A549 (cell line): ENCODE results near the gene NMB. TPM values are rescaled to one million over a fixed set of nuclear protein-coding genes. Genes with fewer than 3 reads are reported as not detected.

Experiments used
- ATAC-seq, 2 experiments: fragments of 200-7000 bp in 1 of 2; fragments of >200 bp in 1 of 2; cut with Nextera tagmentation in 1 of 2; cut with Tn5 transposase in 1 of 2; 3 replicates each; pipeline versions ENCODE4 v1.8.0 to v1.9.1; 2018 to 2020; ENCODE audit warnings: mild to moderate bottlenecking in 1 of 2, moderate library complexity in 1 of 2
- CTCF ChIA-PET: fragments of 300-600 bp; sonication (Branson Sonifier 250); formaldehyde crosslinking; extraction: SDS; loops from one replicate; lab custom pipeline; 2021; ENCODE audit warnings: antibody characterized with exemption, inconsistent platforms; lab: Yijun Ruan, JAX
- POLR2A ChIA-PET: fragments of 350-600 bp; formaldehyde crosslinking; extraction: SDS; loops from one replicate; lab custom pipeline; 2021; ENCODE audit warnings: antibody characterized with exemption, inconsistent platforms; lab: Yijun Ruan, JAX
- DNase-seq, 2 experiments: peaks; one replicate each; pipeline versions ENCODE4 v3.0.0 to v3.0.0-alpha.2; 2011 to 2016; ENCODE audit warnings: low read depth in 1 of 2, low spot score in 1 of 2
- FAIRE-seq: peaks from 2 replicates; lab custom pipeline; 2011; peaks lifted over from hg19 to GRCh38; lab: Jason Lieb, UNC
- H3K27ac ChIP-seq, 2 experiments: fragments of >200 bp; sonication (Bioruptor Twin); formaldehyde crosslinking; 3 replicates each; pipeline ENCODE4 v1.5.1; 2016 to 2017
- H3K4me1 ChIP-seq: fragments of >200 bp; sonication (Bioruptor Twin); formaldehyde crosslinking; 3 replicates; pipeline ENCODE4 v1.6.1; 2016
- H3K4me2 ChIP-seq: fragments of >200 bp; sonication (Bioruptor Twin); formaldehyde crosslinking; 3 replicates; pipeline ENCODE4 v1.6.1; 2016
- H3K4me3 ChIP-seq: fragments of >200 bp; sonication (Bioruptor Twin); formaldehyde crosslinking; 3 replicates; pipeline ENCODE4 v1.5.1; 2016
- H3K9me3 ChIP-seq: fragments of >200 bp; sonication (Bioruptor Twin); formaldehyde crosslinking; 3 replicates; pipeline ENCODE4 v1.6.1; 2016
- BHLHE40 ChIP-seq: IDR thresholded peaks from 2 replicates; pipeline ENCODE4 v1.6.1; 2012; ENCODE audit warnings: low read depth, low read length, inconsistent platforms
- CBX8 ChIP-seq: fragments of 200-600 bp; sonication (generic); IDR thresholded peaks from 2 replicates; pipeline ENCODE4 v1.6.1; 2016
- CHD2 ChIP-seq: fragments of 150-350 bp; IDR thresholded peaks from 2 replicates; pipeline ENCODE4 v1.6.1; 2014; ENCODE audit warnings: low read length; ENCODE audit not compliant: partially characterized antibody
- ESRRA ChIP-seq: fragments of 150-350 bp; IDR thresholded peaks from 2 replicates; pipeline ENCODE4 v1.6.1; 2014; ENCODE audit warnings: mild to moderate bottlenecking, low read length, borderline replicate concordance
- FOSB ChIP-seq: fragments of 250-450 bp; sonication (Bioruptor Pico); IDR thresholded peaks from 2 replicates; pipeline ENCODE4 v1.5.0; 2020; ENCODE audit warnings: mild to moderate bottlenecking, moderate library complexity
- GATA3 ChIP-seq: IDR thresholded peaks from 2 replicates; pipeline ENCODE4 v1.6.1; 2012; ENCODE audit warnings: borderline replicate concordance
- HDAC2 ChIP-seq: fragments of 200-600 bp; sonication (generic); IDR thresholded peaks from 2 replicates; pipeline ENCODE4 v1.6.1; 2016
- HOXB5 ChIP-seq: fragments of 250-450 bp; sonication (Bioruptor Pico); IDR thresholded peaks from 2 replicates; pipeline ENCODE4 v1.5.0; 2020; ENCODE audit warnings: mild to moderate bottlenecking, moderate library complexity
- JUN ChIP-seq, 2 experiments: fragments of >200 bp; sonication (Bioruptor Twin); formaldehyde crosslinking; IDR thresholded peaks; 2 replicates in 1 of 2; 3 replicates in 1 of 2; pipeline ENCODE4 v1.6.1; 2016 to 2017
- NR3C1 ChIP-seq: fragments of >200 bp; sonication (Bioruptor Twin); formaldehyde crosslinking; IDR thresholded peaks from 3 replicates; pipeline ENCODE4 v1.6.1; 2017
- POLR2A ChIP-seq: IDR thresholded peaks from 2 replicates; pipeline ENCODE4 v1.6.1; 2012; ENCODE audit warnings: mild to moderate bottlenecking, low read length
- RAD21 ChIP-seq, 2 experiments: fragments of >200 bp in 1 of 2; sonication (Bioruptor Twin) in 1 of 2; formaldehyde crosslinking in 1 of 2; IDR thresholded peaks in 1 of 2; conservative IDR thresholded peaks in 1 of 2; 2 replicates in 1 of 2; 3 replicates in 1 of 2; pipeline ENCODE4 v1.6.1; 2012 to 2018; ENCODE audit warnings: inconsistent platforms in 1 of 2
- RFX5 ChIP-seq: fragments of 450-650 bp; IDR thresholded peaks from 2 replicates; pipeline ENCODE4 v1.7.1; 2014; ENCODE audit warnings: antibody characterized with exemption, mild to moderate bottlenecking, moderate library complexity
- WGBS: methylation state at CpG from one replicate; pipeline ENCODE4 v1.1.6; 2017; ENCODE audit errors: missing lambda C conversion rate; 5-methylcytosine and 5-hydroxymethylcytosine counted together
- polyA plus RNA-seq, 4 experiments: library from polyadenylated mRNA; depleted of rRNA in 3 of 4; stranded (reverse); fragments of >200 nt; fragmentation: RNase III in 1 of 4; extraction: RNeasy Plus Mini Kit Qiagen cat#74134 plus additional on column Dnase treatment in 1 of 4; gene quantifications; 2 replicates in 3 of 4; 3 replicates in 1 of 4; pipeline ENCODE4 v1.2.3, GENCODE V29; 2011 to 2017
- TF ChIP-seq, protein P1 (sequence below): fragments of >200 bp; sonication (Bioruptor Twin); formaldehyde crosslinking; IDR thresholded peaks from 2 replicates; pipeline ENCODE4 v1.6.1; 2016
- TF ChIP-seq, protein P2 (sequence below): fragments of 150-350 bp; IDR thresholded peaks from 2 replicates; pipeline ENCODE4 v1.6.1; 2014; ENCODE audit warnings: low read depth, mild to moderate bottlenecking, low read length

The NMB gene
- polyA plus RNA-seq, 2 of the 4 experiments (the other 2 are of a cell fraction), result 10.1 to 18.5 TPM

DNA sequence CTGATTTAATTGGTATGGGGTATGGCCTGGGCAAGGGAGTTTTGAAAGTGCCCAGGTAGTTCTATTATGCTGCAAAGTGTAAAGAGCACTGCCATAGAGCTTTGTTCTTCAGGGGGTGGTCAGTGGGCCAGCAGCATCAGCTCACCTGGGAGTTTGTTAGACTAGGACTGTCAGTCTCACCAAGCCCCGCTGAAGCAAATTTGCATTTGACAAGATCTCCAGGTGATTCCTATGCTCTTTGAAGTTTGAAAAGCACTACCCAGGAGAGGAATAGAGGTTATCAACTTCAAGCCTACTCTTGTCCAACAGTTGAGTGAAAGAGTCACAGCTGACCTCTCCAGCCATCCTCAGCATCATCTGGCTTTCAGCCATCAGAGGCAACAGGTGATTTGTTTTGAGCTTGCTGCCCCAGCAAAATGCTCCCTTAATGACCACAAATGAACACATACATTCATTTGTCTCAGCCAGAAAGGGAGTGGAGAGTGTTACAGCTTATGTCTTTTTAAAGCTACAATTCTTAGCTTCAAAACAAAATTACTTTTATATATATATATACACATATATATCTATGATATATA, 49.2 kb downstream of the NMB start:
- Histone ChIP-seq H3K4me1 (peaks cover 29% of the 10 kb centered on the region), H3K27ac (no peak overlapping the region), H3K4me2 (no peak overlapping the region), H3K4me3 (no peak overlapping the region), H3K9me3 (no peaks in the 10 kb centered on the region)
- ATAC-seq, result no peak
- FAIRE-seq, result no peak
- POLR2A ChIA-PET, result interaction anchor here (0.6 kb wide), 1 partner anchor 23 kb away, joined by 5 read pairs; no protein-coding TSS in a partner anchor
- TF ChIP-seq FOSB (no peak), JUN (IDR thresholded peaks at IDR 0.05) (no peak)
- TF ChIP-seq, protein P1, sequence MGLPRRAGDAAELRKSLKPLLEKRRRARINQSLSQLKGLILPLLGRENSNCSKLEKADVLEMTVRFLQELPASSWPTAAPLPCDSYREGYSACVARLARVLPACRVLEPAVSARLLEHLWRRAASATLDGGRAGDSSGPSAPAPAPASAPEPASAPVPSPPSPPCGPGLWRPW, result no peak
- TF ChIP-seq, protein P2, sequence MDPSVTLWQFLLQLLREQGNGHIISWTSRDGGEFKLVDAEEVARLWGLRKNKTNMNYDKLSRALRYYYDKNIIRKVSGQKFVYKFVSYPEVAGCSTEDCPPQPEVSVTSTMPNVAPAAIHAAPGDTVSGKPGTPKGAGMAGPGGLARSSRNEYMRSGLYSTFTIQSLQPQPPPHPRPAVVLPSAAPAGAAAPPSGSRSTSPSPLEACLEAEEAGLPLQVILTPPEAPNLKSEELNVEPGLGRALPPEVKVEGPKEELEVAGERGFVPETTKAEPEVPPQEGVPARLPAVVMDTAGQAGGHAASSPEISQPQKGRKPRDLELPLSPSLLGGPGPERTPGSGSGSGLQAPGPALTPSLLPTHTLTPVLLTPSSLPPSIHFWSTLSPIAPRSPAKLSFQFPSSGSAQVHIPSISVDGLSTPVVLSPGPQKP, result no peak
- 82% methylated on average over 1 of the region's 1 CpG for WGBS
- CTCF ChIA-PET, result interaction anchor here (0.8 to 2.8 kb wide), 6 partner anchors 10 to 38 kb away, joined by 3 to 14 read pairs (median 6); no protein-coding TSS in a partner anchor
- DNase-seq, result no peak

DNA sequence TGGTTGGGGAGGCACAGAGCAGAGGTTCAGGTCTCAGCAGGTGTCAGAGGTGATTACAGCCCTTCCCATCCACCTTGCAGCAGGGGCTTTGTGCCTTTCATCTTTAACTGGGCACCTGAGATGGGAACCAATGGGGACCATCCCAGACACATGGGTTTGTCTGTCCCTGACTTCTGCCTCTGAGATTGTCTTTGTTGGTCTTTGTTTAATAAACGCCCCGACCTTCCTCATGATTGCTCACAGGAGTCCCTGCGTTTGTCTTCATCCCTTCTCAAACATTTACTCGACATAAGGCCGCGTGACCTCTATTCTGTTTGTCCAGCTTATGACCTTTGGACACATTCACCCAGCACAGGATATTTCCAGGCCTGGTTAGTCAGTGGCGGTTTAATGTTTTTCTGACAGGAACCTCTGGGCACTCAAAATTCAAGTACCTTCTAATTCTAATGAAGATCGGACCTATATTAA, 51.3 kb downstream of the NMB start:
- 22% methylated on average over 8 of the region's 8 CpGs for WGBS
- peak overlapping the region; percentile 39 to 67; a peak in 4 of 6 replicates for H3K27ac ChIP-seq
- ATAC-seq, result peak; percentile 12 to 74; a peak in 3 of 6 replicates
- H3K4me3 ChIP-seq, result no peak overlapping the region
- H3K4me2 ChIP-seq, result peak overlapping the region; percentile 63
- no peaks in the 10 kb centered on the region for H3K9me3 ChIP-seq
- peaks cover 34% of the 10 kb centered on the region for H3K4me1 ChIP-seq
- peak; percentile 13; the same call in 1 of the 2 replicates for TF ChIP-seq ESRRA
- TF ChIP-seq RFX5, result no peak
- peak in 1 of 2 experiments; percentile 44 for DNase-seq
- FAIRE-seq, result no peak
- ChIA-PET CTCF (interaction anchor here (1.0 to 4.0 kb wide), 7 partner anchors 8 to 47 kb away, joined by 3 to 17 read pairs (median 4); partner anchors contain the start of gene WDR73), POLR2A (no interaction called here)

DNA sequence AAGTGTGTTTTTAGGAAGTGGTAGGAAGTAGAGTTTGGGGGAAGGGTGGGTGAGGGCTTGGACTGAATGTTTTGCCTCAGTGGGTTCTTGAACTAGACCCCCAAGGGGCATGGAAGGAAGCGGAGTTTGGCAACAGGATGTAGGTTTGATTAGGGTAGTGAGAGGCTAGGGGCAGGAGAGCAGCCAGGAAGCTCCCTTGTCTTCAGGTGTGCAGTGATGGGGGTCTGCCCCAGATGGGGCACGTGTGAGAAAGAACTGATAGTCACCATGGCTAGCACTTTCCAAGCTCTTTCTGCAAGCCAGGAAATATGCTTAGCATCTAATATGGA, 52.5 kb downstream of the NMB start:
- FAIRE-seq (no peak), ATAC-seq (no peak), DNase-seq (no peak)
- TF ChIP-seq BHLHE40, result no peak
- no peak for TF ChIP-seq POLR2A
- no peak for TF ChIP-seq CHD2
- TF ChIP-seq ESRRA, result no peak
- TF ChIP-seq NR3C1, result no peak
- TF ChIP-seq HOXB5 (CRISPR knock-in tag), result no peak
- no peak for TF ChIP-seq RFX5
- TF ChIP-seq HDAC2, result no peak
- no peak for TF ChIP-seq GATA3
- no peak for TF ChIP-seq CBX8
- no peak for TF ChIP-seq RAD21 (conservative IDR thresholded peaks at IDR 0.05 in 1 of 2, IDR thresholded peaks at IDR 0.05 in 1 of 2)
- Histone ChIP-seq H3K4me2 (no peak overlapping the region), H3K4me1 (peaks cover 36% of the 10 kb centered on the region), H3K4me3 (no peak overlapping the region), H3K9me3 (no peaks in the 10 kb centered on the region), H3K27ac (no peak overlapping the region)
- ChIA-PET CTCF (interaction anchor here (0.9 to 4.0 kb wide), 6 partner anchors 16 to 80 kb away, joined by 3 to 17 read pairs (median 7); partner anchors contain the start of gene WDR73), POLR2A (no interaction called here)
- WGBS, result 83% methylated on average over 2 of the region's 2 CpGs

Other genes with a start within 250 kb of the NMB start
- 16.2 and 16.5 TPM in 2 replicates for gene ZSCAN2, start 57.2 kb downstream of the NMB start, polyA plus RNA-seq (2011; rRNA removed)
- 14.9 to 17.5 TPM (median 17.2 TPM) in 3 replicates for gene ZSCAN2, start 57.2 kb downstream of the NMB start, polyA plus RNA-seq (2017; fragmentation: RNase III; extraction: RNeasy Plus Mini Kit Qiagen cat#74134 plus additional on column Dnase treatment)
- gene WDR73, start 3.9 kb downstream of the NMB start, polyA plus RNA-seq (2011; rRNA removed), result 44.7 and 45.9 TPM in 2 replicates
- gene WDR73, start 3.9 kb downstream of the NMB start, polyA plus RNA-seq (2017; fragmentation: RNase III; extraction: RNeasy Plus Mini Kit Qiagen cat#74134 plus additional on column Dnase treatment), result 41.0 to 46.1 TPM (median 45.3 TPM) in 3 replicates
- gene SEC11A, start 57.9 kb upstream of the NMB start, polyA plus RNA-seq (2011; rRNA removed), result 237 and 490 TPM in 2 replicates
- gene SEC11A, start 57.9 kb upstream of the NMB start, polyA plus RNA-seq (2017; fragmentation: RNase III; extraction: RNeasy Plus Mini Kit Qiagen cat#74134 plus additional on column Dnase treatment), result 369 to 396 TPM (median 380 TPM) in 3 replicates
- 12.4 and 15.6 TPM in 2 replicates for gene ZNF592, start 90.4 kb upstream of the NMB start, polyA plus RNA-seq (2011; rRNA removed)
- gene ZNF592, start 90.4 kb upstream of the NMB start, polyA plus RNA-seq (2017; fragmentation: RNase III; extraction: RNeasy Plus Mini Kit Qiagen cat#74134 plus additional on column Dnase treatment), result 12.9 to 14.3 TPM (median 13.9 TPM) in 3 replicates
- gene ALPK3, start 159.2 kb upstream of the NMB start, polyA plus RNA-seq (2011; rRNA removed), result 0.30 and 0.33 TPM in 2 replicates
- 0.17 to 0.26 TPM (median 0.24 TPM) in 3 replicates for gene ALPK3, start 159.2 kb upstream of the NMB start, polyA plus RNA-seq (2017; fragmentation: RNase III; extraction: RNeasy Plus Mini Kit Qiagen cat#74134 plus additional on column Dnase treatment)
- 0.13 TPM in 2 replicates for gene SLC28A1, start 226.5 kb upstream of the NMB start, polyA plus RNA-seq (2011; rRNA removed)
- gene SLC28A1, start 226.5 kb upstream of the NMB start, polyA plus RNA-seq (2017; fragmentation: RNase III; extraction: RNeasy Plus Mini Kit Qiagen cat#74134 plus additional on column Dnase treatment), result 0.04 to 0.06 TPM in 2 of 3 replicates, not detected in the other